ENCODE results near the gene RETREG1. TPM values are rescaled to one million over a fixed set of nuclear protein-coding genes. Genes with fewer than 3 reads are reported as not detected.

Gene RETREG1
- total RNA-seq, 6 donors from 2014 or later, result 17.6 to 50.2 (median 28.3) TPM

GRCh38 chr5:16455668-16456067 lies 161.1 kb downstream of the RETREG1 start:
- Histone ChIP-seq H3K4me1 (peaks cover 15 to 40% (median 17%) of the 10 kb centered on the region in 4 donors), H3K27me3 (no peaks in the 10 kb centered on the region), H3K9me3 (no peaks in the 10 kb centered on the region), H3K36me3 (peaks cover 15 to 91% (median 31%) of the 10 kb centered on the region in 4 donors), H3K4me3 (no peak overlapping the region), H3K27ac (peak overlapping the region in 3 of 4 donors; percentile 30 to 73 (median 63))
- no peak for DNase-seq
- WGBS, 2 donors, result 66 to 67% methylated on average over 5 of the region's 5 CpGs
- ATAC-seq (ENCODE audit: low FRiP score in 2 of 2), result peak in 1 of 2 donors; percentile 38
- TF ChIP-seq POLR2A (IDR thresholded peaks at IDR 0.05) (no peak), CTCF (IDR thresholded peaks at IDR 0.05) (no peak), EP300 (IDR thresholded peaks at IDR 0.05) (no peak), POLR2AphosphoS5 (IDR thresholded peaks at IDR 0.05) (no peak)

- no peaks in the 10 kb centered on the region for H3K9me3 ChIP-seq
- H3K4me1 ChIP-seq, result peaks cover 15 to 33% (median 15%) of the 10 kb centered on the region in 4 donors
- no peaks in the 10 kb centered on the region for H3K27me3 ChIP-seq
- ATAC-seq (ENCODE audit: low FRiP score in 2 of 2), result no peak
- WGBS, 2 donors, result 87 to 89% methylated on average over 4 of the region's 4 CpGs
- DNase-seq, result no peak
- no peak for TF ChIP-seq POLR2A (IDR thresholded peaks at IDR 0.05)
- TF ChIP-seq CTCF (IDR thresholded peaks at IDR 0.05), result no peak
- no peak for TF ChIP-seq EP300 (IDR thresholded peaks at IDR 0.05)
- no peak for TF ChIP-seq POLR2AphosphoS5 (IDR thresholded peaks at IDR 0.05)
- H3K36me3 ChIP-seq, result peaks cover 25 to 93% (median 40%) of the 10 kb centered on the region in 4 donors
- H3K4me3 ChIP-seq, result no peak overlapping the region
- H3K27ac ChIP-seq, result no peak overlapping the region
Observed at GRCh38 chr5:16454686-16455085, 162.1 kb downstream of the RETREG1 start.

GRCh38 chr5:16453609-16454008 lies 163.2 kb downstream of the RETREG1 start:
- no peak overlapping the region for H3K27ac ChIP-seq
- H3K9me3 ChIP-seq, result no peaks in the 10 kb centered on the region
- DNase-seq (no peak), ATAC-seq (ENCODE audit: low FRiP score in 2 of 2) (no peak)
- H3K36me3 ChIP-seq, result peaks cover 32 to 95% (median 45%) of the 10 kb centered on the region in 4 donors
- H3K4me3 ChIP-seq, result no peak overlapping the region
- no peak for TF ChIP-seq POLR2A (IDR thresholded peaks at IDR 0.05)
- no peak for TF ChIP-seq POLR2AphosphoS5 (IDR thresholded peaks at IDR 0.05)
- no peak for TF ChIP-seq CTCF (IDR thresholded peaks at IDR 0.05)
- no peak for TF ChIP-seq EP300 (IDR thresholded peaks at IDR 0.05)
- peaks cover 15 to 26% (median 15%) of the 10 kb centered on the region in 4 donors for H3K4me1 ChIP-seq
- H3K27me3 ChIP-seq, result no peaks in the 10 kb centered on the region

GRCh38 chr5:16450163-16450562 lies 166.6 kb downstream of the RETREG1 start:
- ATAC-seq (ENCODE audit: low FRiP score in 2 of 2) (no peak), DNase-seq (no peak)
- no peak overlapping the region for H3K4me3 ChIP-seq
- no peaks in the 10 kb centered on the region for H3K27me3 ChIP-seq
- no peaks in the 10 kb centered on the region for H3K9me3 ChIP-seq
- 90 to 91% methylated on average over 2 of the region's 2 CpGs for WGBS, 2 donors
- H3K36me3 ChIP-seq, result peaks cover 27 to 75% (median 44%) of the 10 kb centered on the region in 4 donors
- peaks cover 0 to 5% (median 2%) of the 10 kb centered on the region in 4 donors for H3K4me1 ChIP-seq
- no peak overlapping the region for H3K27ac ChIP-seq
- no peak for TF ChIP-seq POLR2AphosphoS5 (IDR thresholded peaks at IDR 0.05)
- no peak for TF ChIP-seq EP300 (IDR thresholded peaks at IDR 0.05)
- no peak for TF ChIP-seq CTCF (IDR thresholded peaks at IDR 0.05)
- no peak for TF ChIP-seq POLR2A (IDR thresholded peaks at IDR 0.05)

- Histone ChIP-seq H3K9me3 (no peaks in the 10 kb centered on the region), H3K27me3 (no peaks in the 10 kb centered on the region), H3K36me3 (peaks cover 21 to 48% (median 37%) of the 10 kb centered on the region in 4 donors), H3K4me1 (no peaks in the 10 kb centered on the region), H3K27ac (no peak overlapping the region), H3K4me3 (no peak overlapping the region)
- TF ChIP-seq POLR2A (IDR thresholded peaks at IDR 0.05) (no peak), CTCF (IDR thresholded peaks at IDR 0.05) (no peak), POLR2AphosphoS5 (IDR thresholded peaks at IDR 0.05) (no peak), EP300 (IDR thresholded peaks at IDR 0.05) (no peak)
- 84 to 90% methylated on average over 5 of the region's 5 CpGs for WGBS, 2 donors
- ATAC-seq (ENCODE audit: low FRiP score in 2 of 2), result no peak
- DNase-seq, result no peak
Observed at GRCh38 chr5:16446993-16447392, 169.8 kb downstream of the RETREG1 start.
